ENCODE measurements around the gene PLAU.
"Not testable (repeated sequence)": the region's sequence is repeated elsewhere in the genome, so short reads cannot be mapped to it uniquely, and the experiment has no call there.

Gene PLAU

GRCh38 chr10:73953665-73954064 lies 42.7 kb downstream of the PLAU start:
- no peak for DNase-seq
- TF ChIP-seq POLR2A (IDR thresholded peaks at IDR 0.05; ENCODE audit: low read length) = no peak
- no peak for TF ChIP-seq GATA1 (IDR thresholded peaks at IDR 0.05; ENCODE audit: low read depth, low read length)

- TF ChIP-seq POLR2A (IDR thresholded peaks at IDR 0.05; ENCODE audit: low read length) = no peak
- DNase-seq = no peak
These were observed 43.8 kb downstream of the PLAU start for GRCh38 chr10:73954737-73955136.

- no peak for DNase-seq
- TF ChIP-seq GATA1 (IDR thresholded peaks at IDR 0.05; ENCODE audit: low read depth, low read length) (no peak), POLR2A (IDR thresholded peaks at IDR 0.05; ENCODE audit: low read length) (no peak)
These were observed 44.8 kb downstream of the PLAU start for GRCh38 chr10:73955719-73956118.

- DNase-seq = peak; percentile 70 to 82
- TF ChIP-seq GATA1 (IDR thresholded peaks at IDR 0.05; ENCODE audit: low read depth, low read length) (no peak), POLR2A (IDR thresholded peaks at IDR 0.05; ENCODE audit: low read length) (no peak)
These were observed 45.8 kb downstream of the PLAU start for GRCh38 chr10:73956476-73957359.

DNA sequence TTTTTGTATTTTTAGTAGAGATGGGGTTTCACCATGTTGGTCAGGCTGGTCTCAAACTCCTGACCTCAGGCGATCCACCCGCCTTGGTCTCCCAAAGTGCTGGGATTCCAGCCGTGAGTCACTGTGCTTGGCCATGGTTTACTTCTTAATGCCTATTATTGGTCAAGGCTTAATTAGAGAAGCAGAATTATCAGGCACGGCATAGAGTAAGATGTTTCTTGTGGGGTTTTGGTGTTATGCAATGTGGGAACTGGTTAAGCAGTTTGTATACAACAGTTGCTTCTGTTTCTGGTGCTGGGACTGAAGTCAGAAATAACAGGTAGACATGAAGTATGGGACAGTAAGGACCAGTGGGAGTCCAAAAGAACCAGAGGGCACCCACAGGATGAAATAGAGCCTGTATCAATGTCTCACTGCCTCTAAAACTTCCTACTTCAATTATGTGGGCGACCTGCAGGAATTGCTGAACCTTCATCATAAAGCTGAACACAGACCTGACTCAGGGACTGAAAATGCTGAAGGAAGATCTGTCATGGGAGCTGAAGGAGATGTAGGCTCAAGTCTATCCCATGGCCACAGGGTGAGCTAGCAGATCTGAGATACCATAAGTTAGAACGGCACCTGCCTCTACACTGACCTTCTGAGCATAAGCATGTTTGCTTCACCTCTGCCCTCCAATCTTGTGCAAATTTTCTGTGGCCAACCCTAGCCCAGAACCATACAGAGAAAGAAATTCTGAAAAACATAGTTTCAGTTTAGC lies 48.7 kb downstream of the PLAU start:
- TF ChIP-seq GATA1 (IDR thresholded peaks at IDR 0.05; ENCODE audit: low read depth, low read length) = no peak
- TF ChIP-seq POLR2A (IDR thresholded peaks at IDR 0.05; ENCODE audit: low read length) = no peak
- no peak for DNase-seq

DNA sequence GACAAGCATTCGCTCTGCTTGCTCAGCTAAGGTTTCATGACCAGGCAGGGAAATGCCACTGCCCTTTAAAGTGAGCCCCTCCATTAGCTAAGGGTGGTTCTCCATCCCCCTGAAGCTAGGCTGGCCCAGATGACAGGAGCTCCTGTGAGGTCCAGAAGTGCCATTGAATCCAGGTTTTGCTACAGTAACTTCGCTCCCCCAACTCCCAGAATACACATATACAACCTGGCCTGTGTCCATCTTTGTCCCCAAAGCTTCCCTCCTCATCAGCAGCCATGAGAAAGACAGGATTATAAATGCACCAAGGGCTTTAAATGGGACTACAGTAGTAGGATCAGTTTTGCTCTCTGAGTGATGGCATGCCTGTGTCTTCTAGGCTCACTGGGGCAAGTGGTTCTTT lies 51.5 kb downstream of the PLAU start:
- no peak for TF ChIP-seq POLR2A (IDR thresholded peaks at IDR 0.05; ENCODE audit: low read length)
- DNase-seq = no peak

GRCh38 chr10:73963533-73963932 lies 52.6 kb downstream of the PLAU start:
- DNase-seq = not testable (repeated sequence)

- TF ChIP-seq POLR2A (IDR thresholded peaks at IDR 0.05; ENCODE audit: low read length) = no peak
- no peak for TF ChIP-seq GATA1 (IDR thresholded peaks at IDR 0.05; ENCODE audit: low read depth, low read length)
- no peak for DNase-seq
These were observed 53.8 kb downstream of the PLAU start for GRCh38 chr10:73964743-73965142.

DNA sequence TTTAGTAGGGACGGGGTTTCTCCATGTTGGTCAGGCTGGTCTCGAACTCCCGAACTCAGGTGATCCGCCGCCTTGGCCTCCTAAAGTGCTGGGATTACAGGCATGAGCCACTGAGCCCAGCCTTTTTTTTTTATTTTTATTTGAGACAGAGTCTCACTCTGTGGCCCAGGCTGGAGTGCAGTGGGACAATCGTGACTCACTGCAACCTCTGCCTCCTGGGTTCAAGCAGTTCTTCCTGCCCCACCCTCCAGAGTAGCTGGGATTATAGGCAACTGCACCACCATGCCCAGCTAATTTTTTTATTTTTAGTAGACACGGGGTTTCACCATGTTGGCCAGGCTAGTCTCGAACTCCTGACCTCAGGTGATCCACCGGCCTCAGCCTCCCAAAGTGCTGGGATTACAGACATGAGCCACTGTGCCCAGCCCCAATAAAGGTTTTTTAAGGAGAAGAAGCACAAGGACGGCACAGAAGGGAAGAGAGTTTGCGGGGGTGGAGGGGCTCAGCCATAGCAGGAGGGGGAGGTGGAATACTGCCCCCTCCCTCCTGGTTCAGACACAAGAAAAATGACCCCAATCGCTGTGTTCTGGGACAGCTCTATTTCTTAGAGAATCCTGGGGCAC lies 54.4 kb downstream of the PLAU start:
- not testable (repeated sequence) for DNase-seq

- TF ChIP-seq GATA1 (IDR thresholded peaks at IDR 0.05; ENCODE audit: low read depth, low read length) (no peak), POLR2A (IDR thresholded peaks at IDR 0.05; ENCODE audit: low read length) (no peak)
- no peak for DNase-seq
These were observed 55.2 kb downstream of the PLAU start for GRCh38 chr10:73965890-73966768.

DNA sequence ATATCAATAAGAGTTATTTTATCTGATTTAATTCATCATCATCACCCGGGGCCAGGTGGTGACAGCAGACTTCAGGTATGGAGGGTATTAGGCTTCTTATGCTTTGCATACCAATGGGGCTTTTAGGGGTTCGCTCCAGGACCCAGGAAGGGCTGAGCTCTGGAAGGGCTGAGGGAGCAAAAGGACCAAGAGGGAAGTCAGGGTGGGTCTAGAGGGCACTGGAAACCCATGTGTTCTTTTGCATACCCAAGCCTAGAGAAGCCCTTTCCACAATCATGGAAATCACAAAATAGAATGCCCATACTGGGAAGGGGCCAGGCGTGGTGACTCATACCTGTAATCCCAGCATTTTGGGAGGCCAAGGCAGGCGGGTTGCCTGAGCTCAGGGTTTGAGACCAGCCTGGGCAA lies 56.1 kb downstream of the PLAU start:
- DNase-seq = no peak
- no peak for TF ChIP-seq POLR2A (IDR thresholded peaks at IDR 0.05; ENCODE audit: low read length)
- TF ChIP-seq GATA1 (IDR thresholded peaks at IDR 0.05; ENCODE audit: low read depth, low read length) = no peak

All from erythroblast (primary cell).